DND-41 (cell line): ENCODE measurements around the gene CSNK2A2.

Experiments used
- CTCF ChIP-seq: IDR thresholded peaks from 2 replicates; pipeline ENCODE4 v1.5.1; 2012; ENCODE audit warnings: borderline replicate concordance, low read length, moderate library complexity, mild to moderate bottlenecking; ENCODE audit not compliant: poor library complexity, severe bottlenecking; ENCODE audit errors: extremely low read depth
- EZH2 ChIP-seq: IDR thresholded peaks from 3 replicates; pipeline ENCODE4 v1.6.1; 2012; ENCODE audit warnings: borderline replicate concordance, low read depth, mild to moderate bottlenecking, moderate library complexity, low read length, inconsistent platforms; ENCODE audit not compliant: severe bottlenecking

- TF ChIP-seq CTCF (no peak), EZH2 (no peak)
Measured at GRCh38 chr16:58125041-58125440, 72.9 kb downstream of the CSNK2A2 start.
